ENCODE measurements around the gene UBALD1. TPM values are rescaled to one million over a fixed set of nuclear protein-coding genes. Genes with fewer than 3 reads are reported as not detected.

Gene UBALD1
- total and polyA plus RNA-seq, 2 experiments from 2014 or later = 6.1 to 25.7 TPM

DNA sequence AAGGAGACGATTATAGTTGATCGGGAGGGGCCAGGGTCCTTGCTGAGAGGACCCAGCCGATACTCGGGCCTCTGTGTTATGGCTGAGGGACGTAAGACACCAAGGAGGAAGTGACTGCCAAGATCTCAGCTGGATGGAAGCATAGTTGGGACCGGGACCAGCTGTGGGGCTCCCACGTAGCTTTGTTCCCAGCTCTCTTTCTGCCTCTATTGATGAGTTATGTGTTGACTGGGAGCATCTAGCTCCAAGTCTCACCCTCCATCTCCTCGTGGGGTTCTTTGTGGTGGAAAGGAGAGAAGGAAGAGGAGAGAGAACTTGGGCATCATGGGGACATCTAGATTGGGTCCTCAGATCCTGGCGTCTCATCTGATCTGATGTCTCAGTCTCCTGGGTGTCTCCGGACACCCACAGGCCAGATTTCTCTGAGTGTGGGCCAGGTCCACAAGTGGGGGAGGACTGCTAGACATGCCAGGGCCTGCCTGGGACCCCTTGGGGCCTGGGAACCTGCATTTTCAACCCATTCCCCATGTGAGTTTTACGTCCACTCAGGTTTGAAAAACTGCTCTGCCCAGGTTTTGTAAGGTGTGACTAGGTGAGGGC, 11.0 kb upstream of the UBALD1 start:
- H4K20me1 ChIP-seq (ENCODE audit: insufficient read depth, poor library complexity, severe bottlenecking) = peaks cover 37% of the 10 kb centered on the region
- no peaks in the 10 kb centered on the region for H3K27me3 ChIP-seq
- no peaks in the 10 kb centered on the region for H3K9me2 ChIP-seq (replicated peaks; ENCODE audit: insufficient read depth)
- peaks cover 11% of the 10 kb centered on the region for H3K4me1 ChIP-seq (ENCODE audit: insufficient read depth)
- peak overlapping the region; percentile 95 for H3K27ac ChIP-seq
- 8% methylated on average over 11 of the region's 11 CpGs for WGBS (ENCODE audit: low lambda C conversion rate, missing lambda C conversion rate)
- peaks cover 61% of the 10 kb centered on the region for H3K79me2 ChIP-seq
- H3K4me3 ChIP-seq = peak overlapping the region; percentile 71
- no peaks in the 10 kb centered on the region for H3K9me3 ChIP-seq (ENCODE audit: low read depth)
- H2AFZ ChIP-seq = peak overlapping the region; percentile 77
- DNase-seq (ENCODE audit: low spot score) = no peak
- H3K4me2 ChIP-seq = peak overlapping the region; percentile 99
- H3K36me3 ChIP-seq (replicated peaks; ENCODE audit: insufficient read depth, low read depth) = no peaks in the 10 kb centered on the region
- TF ChIP-seq EZH2phosphoT487 (IDR thresholded peaks at IDR 0.05; ENCODE audit: low read depth, severe bottlenecking, unreplicated experiment) (no peak), EZH2 (IDR thresholded peaks at IDR 0.05; ENCODE audit: borderline replicate concordance) (no peak)
- TF ChIP-seq, protein P1, sequence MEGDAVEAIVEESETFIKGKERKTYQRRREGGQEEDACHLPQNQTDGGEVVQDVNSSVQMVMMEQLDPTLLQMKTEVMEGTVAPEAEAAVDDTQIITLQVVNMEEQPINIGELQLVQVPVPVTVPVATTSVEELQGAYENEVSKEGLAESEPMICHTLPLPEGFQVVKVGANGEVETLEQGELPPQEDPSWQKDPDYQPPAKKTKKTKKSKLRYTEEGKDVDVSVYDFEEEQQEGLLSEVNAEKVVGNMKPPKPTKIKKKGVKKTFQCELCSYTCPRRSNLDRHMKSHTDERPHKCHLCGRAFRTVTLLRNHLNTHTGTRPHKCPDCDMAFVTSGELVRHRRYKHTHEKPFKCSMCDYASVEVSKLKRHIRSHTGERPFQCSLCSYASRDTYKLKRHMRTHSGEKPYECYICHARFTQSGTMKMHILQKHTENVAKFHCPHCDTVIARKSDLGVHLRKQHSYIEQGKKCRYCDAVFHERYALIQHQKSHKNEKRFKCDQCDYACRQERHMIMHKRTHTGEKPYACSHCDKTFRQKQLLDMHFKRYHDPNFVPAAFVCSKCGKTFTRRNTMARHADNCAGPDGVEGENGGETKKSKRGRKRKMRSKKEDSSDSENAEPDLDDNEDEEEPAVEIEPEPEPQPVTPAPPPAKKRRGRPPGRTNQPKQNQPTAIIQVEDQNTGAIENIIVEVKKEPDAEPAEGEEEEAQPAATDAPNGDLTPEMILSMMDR (IDR thresholded peaks at IDR 0.05; ENCODE audit: poor library complexity) = no peak

DNA sequence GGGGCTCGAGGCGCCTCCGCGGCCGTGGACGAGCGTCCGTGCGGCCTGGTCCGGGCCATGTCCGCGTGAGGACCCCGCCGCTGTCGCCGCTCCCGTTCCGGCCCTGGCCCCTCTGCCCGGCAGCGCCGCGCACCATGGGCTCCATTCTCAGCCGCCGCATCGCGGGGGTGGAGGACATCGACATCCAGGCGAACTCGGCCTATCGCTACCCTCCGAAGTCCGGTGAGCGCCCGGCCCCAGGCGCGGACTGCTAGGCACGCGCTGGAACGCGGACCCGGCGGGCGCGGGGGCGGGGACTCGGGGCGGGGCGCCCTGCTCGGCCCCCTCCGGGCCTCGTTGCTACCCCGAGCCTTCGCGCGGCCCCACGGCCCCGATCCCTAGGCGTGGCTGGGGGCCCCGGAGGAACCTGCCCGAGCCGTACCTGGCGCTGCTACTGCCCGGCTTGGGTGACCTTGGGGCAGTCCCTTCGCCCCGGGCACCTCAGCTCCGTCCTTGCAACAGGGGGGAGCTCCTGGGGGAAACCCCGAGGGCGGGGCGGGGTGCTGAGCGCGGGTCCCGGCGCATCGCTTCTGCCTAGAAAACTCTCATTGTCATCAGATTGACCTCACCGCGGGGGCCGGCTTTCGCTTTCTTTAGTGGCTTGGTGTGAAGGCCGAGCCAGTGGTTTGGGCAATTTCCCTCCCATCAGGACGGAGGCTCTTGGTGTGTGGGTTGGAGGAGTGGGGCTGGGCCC, 10.3 kb upstream of the UBALD1 start:
- peaks cover 54% of the 10 kb centered on the region for H3K79me2 ChIP-seq
- H3K9me3 ChIP-seq (ENCODE audit: low read depth) = no peaks in the 10 kb centered on the region
- TF ChIP-seq EZH2phosphoT487 (IDR thresholded peaks at IDR 0.05; ENCODE audit: low read depth, severe bottlenecking, unreplicated experiment) = no peak
- TF ChIP-seq, protein P1 (IDR thresholded peaks at IDR 0.05; ENCODE audit: poor library complexity) = no peak
- no peak for TF ChIP-seq EZH2 (IDR thresholded peaks at IDR 0.05; ENCODE audit: borderline replicate concordance)
- no peaks in the 10 kb centered on the region for H3K9me2 ChIP-seq (replicated peaks; ENCODE audit: insufficient read depth)
- no peaks in the 10 kb centered on the region for H3K27me3 ChIP-seq
- H3K4me1 ChIP-seq (ENCODE audit: insufficient read depth) = peaks cover 11% of the 10 kb centered on the region
- peak overlapping the region; percentile 95 for H3K27ac ChIP-seq
- WGBS (ENCODE audit: low lambda C conversion rate, missing lambda C conversion rate) = under 1% methylated on average over 48 of the region's 80 CpGs
- peak overlapping the region; percentile 71 for H3K4me3 ChIP-seq
- peaks cover 32% of the 10 kb centered on the region for H4K20me1 ChIP-seq (ENCODE audit: insufficient read depth, poor library complexity, severe bottlenecking)
- peak; percentile 82 for DNase-seq (ENCODE audit: low spot score)
- H3K36me3 ChIP-seq (replicated peaks; ENCODE audit: insufficient read depth, low read depth) = no peaks in the 10 kb centered on the region
- H3K4me2 ChIP-seq = peak overlapping the region; percentile 99
- peak overlapping the region; percentile 77 for H2AFZ ChIP-seq

DNA sequence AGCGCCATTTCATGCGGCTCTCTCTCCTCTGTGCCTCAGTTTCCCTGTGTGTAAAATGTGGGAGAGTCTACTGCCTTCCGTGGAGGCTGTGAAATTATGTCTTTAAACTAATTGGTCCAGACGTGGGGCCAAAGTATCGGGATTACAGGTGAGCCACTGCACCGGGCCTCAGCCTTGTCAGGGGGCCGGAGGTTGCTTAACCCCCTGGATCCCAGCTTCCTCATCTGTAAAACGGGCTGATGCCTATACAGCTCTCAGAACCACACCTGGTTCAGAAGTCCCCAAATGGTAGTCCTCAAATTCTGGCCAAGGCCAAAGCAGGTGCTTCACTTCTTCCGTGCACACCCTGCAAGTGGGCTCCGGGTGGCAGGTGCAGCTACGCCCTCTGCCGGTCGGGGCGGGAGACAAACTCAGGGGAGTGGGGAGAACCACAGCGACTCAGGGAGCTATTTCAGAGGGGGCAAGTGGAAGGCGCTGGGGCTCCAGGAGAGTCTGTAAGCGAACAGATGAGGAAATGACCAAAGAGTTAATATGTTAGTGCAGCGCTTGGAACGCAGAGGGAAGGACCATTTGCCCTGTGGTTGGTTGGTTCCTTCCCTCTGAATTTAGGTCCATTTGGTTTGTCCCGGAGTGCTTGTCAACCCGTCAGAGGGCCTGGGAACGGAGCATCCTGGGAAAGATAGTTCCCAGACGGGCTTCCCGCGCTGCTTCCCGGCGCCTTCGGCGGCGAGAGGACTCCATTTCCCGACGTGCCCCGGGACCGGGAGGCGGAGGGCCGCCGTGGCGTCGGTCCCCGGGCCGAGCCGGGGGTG, 9.5 kb upstream of the UBALD1 start, which contains the start of gene MGRN1:
MGRN1 (plus strand) TSS at position 812 of the 812 bp plus-strand sequence. CDS start 135 bp downstream, outside the sequence.
- Histone ChIP-seq H3K9me2 (replicated peaks; ENCODE audit: insufficient read depth) (no peaks in the 10 kb centered on the region), H3K36me3 (replicated peaks; ENCODE audit: insufficient read depth, low read depth) (no peaks in the 10 kb centered on the region), H3K27me3 (no peaks in the 10 kb centered on the region), H3K27ac (peak within 1 kb of the TSS; percentile 95), H3K4me3 (peak within 1 kb of the TSS; percentile 71), H3K4me2 (peak within 1 kb of the TSS; percentile 99), H4K20me1 (ENCODE audit: insufficient read depth, poor library complexity, severe bottlenecking) (peaks cover 32% of the 10 kb centered on the region), H3K79me2 (peaks cover 47% of the 10 kb centered on the region), H3K9me3 (ENCODE audit: low read depth) (no peaks in the 10 kb centered on the region), H2AFZ (peak within 1 kb of the TSS; percentile 77), H3K4me1 (ENCODE audit: insufficient read depth) (peaks cover 14% of the 10 kb centered on the region)
- 17% methylated on average over 33 of the region's 42 CpGs for whole genome bisulfite sequencing (ENCODE audit: low lambda C conversion rate, missing lambda C conversion rate)
- peak; percentile 98 for DNase-seq (ENCODE audit: low spot score)
- no peak for TF ChIP-seq EZH2 (IDR thresholded peaks at IDR 0.05; ENCODE audit: borderline replicate concordance)
- no peak for TF ChIP-seq EZH2phosphoT487 (IDR thresholded peaks at IDR 0.05; ENCODE audit: low read depth, severe bottlenecking, unreplicated experiment)
- TF ChIP-seq, protein P1 (IDR thresholded peaks at IDR 0.05; ENCODE audit: poor library complexity) = peak; percentile 96

Data from hepatocyte (in vitro differentiated cells).